HG02763 (cell line): ENCODE measurements around the gene DEFB125.

Source experiments
- ATAC-seq: cut with Tn5 transposase; IDR thresholded peaks from one replicate; pipeline ENCODE4 v1.9.1; 2021; ENCODE audit warnings: mild to moderate bottlenecking, moderate library complexity; ENCODE audit not compliant: unreplicated experiment

The DEFB125 gene

DNA sequence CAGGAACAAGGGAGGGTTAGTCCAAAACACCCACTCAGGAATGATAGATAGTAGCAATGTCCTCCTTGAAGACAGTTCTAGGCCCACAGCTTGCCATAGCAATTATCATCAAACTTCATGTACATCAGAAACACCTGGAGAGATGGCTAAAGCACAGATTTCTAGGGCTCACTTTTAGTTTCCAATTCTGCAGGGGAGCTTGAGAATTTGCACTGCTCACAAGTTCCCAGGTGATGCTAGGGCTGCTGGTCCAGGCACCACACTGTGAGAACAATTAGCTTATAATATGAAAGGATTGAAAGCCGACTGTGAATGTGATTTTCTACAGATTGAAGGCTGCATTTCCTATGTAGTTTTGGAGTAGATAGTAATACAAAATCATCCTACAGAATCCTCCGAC is 58.4 kb downstream of the DEFB125 start:
- no peak for ATAC-seq
